Measurements from ENCODE around the gene STX3. TPM values are rescaled to one million over a fixed set of nuclear protein-coding genes. Genes with fewer than 3 reads are reported as not detected.

STX3 gene
- total and polyA plus RNA-seq, 2 of the 8 experiments (the other 6 are each of a cell fraction or from before 2014, with no cell fraction given), result 50.5 to 56.1 TPM

- TF ChIP-seq RXRA (IDR thresholded peaks at IDR 0.05; ENCODE audit: insufficient read depth, low read depth, low read length), result no peak
- TF ChIP-seq ATF3 (IDR thresholded peaks at IDR 0.05; ENCODE audit: insufficient read depth, low read depth, low read length), result no peak
- no peak for TF ChIP-seq JUND (IDR thresholded peaks at IDR 0.05; ENCODE audit: low read length)
- no peak for TF ChIP-seq EP300 (IDR thresholded peaks at IDR 0.05; ENCODE audit: borderline replicate concordance in 1 of 2, low read depth in 2 of 2, low read length in 2 of 2)
Measured at GRCh38 chr11:59814021-59814420, 58.8 kb downstream of the STX3 start (continued).

Data from H1 (cell line).